ENCODE measurements around the gene CALM1. TPM values are rescaled to one million over a fixed set of nuclear protein-coding genes. Genes with fewer than 3 reads are reported as not detected.

Gene CALM1
- total and polyA plus RNA-seq, 7 donors: 404 to 889 (median 722) TPM

- Histone ChIP-seq H3K27ac (peak overlapping the region; percentile 93 to 99 (median 97)), H3K4me1 (peaks cover 0 to 35% (median 33%) of the 10 kb centered on the region in 4 donors), H3K9me3 (no peaks in the 10 kb centered on the region), H3K4me3 (peak overlapping the region; percentile 59 to 70 (median 64)), H3K36me3 (no peaks in the 10 kb centered on the region), H3K27me3 (no peaks in the 10 kb centered on the region)
- intact Hi-C loops (cut with DNase I): loop anchor here (1.0 to 10.0 kb wide), 7 partner anchors 13 to 1132 kb away; partner anchors contain the start of genes PPP4R3A and TTC7B
- 0 to 1% methylated on average over 62 of the region's 62 CpGs for WGBS, 2 donors
- TF ChIP-seq CTCF (IDR thresholded peaks at IDR 0.05): no peak
- TF ChIP-seq EP300 (IDR thresholded peaks at IDR 0.05): peak in 1 of 4 donors; percentile 21
- peak; percentile 98 for TF ChIP-seq POLR2A (IDR thresholded peaks at IDR 0.05)
- peak; percentile 99 to 100 (median 100) for TF ChIP-seq POLR2AphosphoS5 (IDR thresholded peaks at IDR 0.05)
- peak; percentile 100 for DNase-seq
These were observed 13.6 kb upstream of the CALM1 start for GRCh38 chr14:90383126-90383730.

GRCh38 chr14:90383731-90384542 lies 12.9 kb upstream of the CALM1 start:
- intact Hi-C loops (cut with DNase I): loop anchor here (1.0 to 10.0 kb wide), 7 partner anchors 12 to 1131 kb away; partner anchors contain the start of genes PPP4R3A and TTC7B
- Histone ChIP-seq H3K4me1 (peaks cover 0 to 36% (median 34%) of the 10 kb centered on the region in 4 donors), H3K9me3 (no peaks in the 10 kb centered on the region), H3K27me3 (no peaks in the 10 kb centered on the region), H3K27ac (peak overlapping the region; percentile 93 to 99 (median 97)), H3K36me3 (no peaks in the 10 kb centered on the region), H3K4me3 (peak overlapping the region; percentile 27 to 70 (median 64))
- peak; percentile 85 for DNase-seq
- WGBS, 2 donors: 1 to 4% methylated on average over 37 of the region's 37 CpGs
- TF ChIP-seq CTCF (IDR thresholded peaks at IDR 0.05): no peak
- no peak for TF ChIP-seq POLR2A (IDR thresholded peaks at IDR 0.05)
- peak in 3 of 4 donors; percentile 4 to 14 (median 13) for TF ChIP-seq POLR2AphosphoS5 (IDR thresholded peaks at IDR 0.05)
- TF ChIP-seq EP300 (IDR thresholded peaks at IDR 0.05): no peak

GRCh38 chr14:90384543-90384911 lies 12.3 kb upstream of the CALM1 start:
- intact Hi-C loops (cut with DNase I): loop anchor here (5.0 to 10.0 kb wide), 6 partner anchors 82 to 1130 kb away; partner anchors contain the start of genes PPP4R3A and TTC7B
- Histone ChIP-seq H3K4me3 (peak overlapping the region in 2 of 4 donors; percentile 64 to 70), H3K27ac (peak overlapping the region; percentile 93 to 99 (median 97)), H3K9me3 (no peaks in the 10 kb centered on the region), H3K36me3 (no peaks in the 10 kb centered on the region), H3K4me1 (peaks cover 0 to 36% (median 34%) of the 10 kb centered on the region in 4 donors), H3K27me3 (no peaks in the 10 kb centered on the region)
- TF ChIP-seq EP300 (IDR thresholded peaks at IDR 0.05) (no peak), CTCF (IDR thresholded peaks at IDR 0.05) (no peak), POLR2A (IDR thresholded peaks at IDR 0.05) (no peak), POLR2AphosphoS5 (IDR thresholded peaks at IDR 0.05) (no peak)
- 13 to 29% methylated on average over 3 of the region's 3 CpGs for WGBS, 2 donors
- no peak for DNase-seq

- no peak for DNase-seq
- Histone ChIP-seq H3K4me3 (no peak overlapping the region), H3K27me3 (no peaks in the 10 kb centered on the region), H3K36me3 (no peaks in the 10 kb centered on the region), H3K9me3 (no peaks in the 10 kb centered on the region), H3K4me1 (peaks cover 0 to 30% (median 24%) of the 10 kb centered on the region in 4 donors), H3K27ac (no peak overlapping the region)
- intact Hi-C loops (cut with DNase I): loop anchor here (10.0 kb wide), 1 partner anchor 1128 kb away; the partner anchor contains the start of gene PPP4R3A
- WGBS, 2 donors: 95 to 97% methylated on average over 2 of the region's 2 CpGs
- TF ChIP-seq EP300 (IDR thresholded peaks at IDR 0.05) (no peak), POLR2AphosphoS5 (IDR thresholded peaks at IDR 0.05) (no peak), POLR2A (IDR thresholded peaks at IDR 0.05) (no peak), CTCF (IDR thresholded peaks at IDR 0.05) (no peak)
These were observed 10.5 kb upstream of the CALM1 start for GRCh38 chr14:90386321-90386720.
